Testis (tissue), 2 donors: ENCODE results near the gene HIPK3.

Experiments used
- POLR2A ChIP-seq: fragments of 450-650 bp; IDR thresholded peaks from one replicate; pipeline ENCODE4 v1.6.1; 2017; ENCODE audit warnings: antibody characterized with exemption, mild to moderate bottlenecking, moderate library complexity
- TF ChIP-seq, protein P1 (sequence below), 3 experiments: fragments of 450-650 bp in 2 of 3; fragments of 200-600 bp in 1 of 3; sonication (generic) in 1 of 3; IDR thresholded peaks; one replicate each; pipeline ENCODE4 v1.5.1; 2016 to 2019; ENCODE audit warnings: antibody characterized with exemption in 3 of 3, mild to moderate bottlenecking in 2 of 3, moderate library complexity in 1 of 3

DNA sequence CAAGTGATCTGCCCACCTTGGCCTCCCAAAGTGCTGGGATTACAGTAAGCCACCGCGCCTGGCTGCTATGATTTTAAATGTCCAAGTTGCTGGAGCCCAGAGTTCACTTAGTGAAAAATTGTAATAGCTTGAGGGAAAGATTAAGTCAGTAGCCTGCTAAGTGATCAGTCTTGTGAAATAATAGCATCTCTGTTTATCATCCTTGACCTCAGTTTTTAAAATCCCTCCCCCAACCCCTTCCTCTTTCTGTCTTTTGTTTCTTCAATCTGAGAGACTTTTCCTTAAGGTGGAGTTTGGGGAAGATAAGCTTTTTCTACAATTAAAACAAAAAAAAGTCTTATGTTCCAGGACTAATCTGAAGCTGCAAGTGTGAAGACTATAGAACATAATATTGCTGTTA lies 6.4 kb downstream of the HIPK3 start:
- no peak for TF ChIP-seq POLR2A
- TF ChIP-seq, protein P1, sequence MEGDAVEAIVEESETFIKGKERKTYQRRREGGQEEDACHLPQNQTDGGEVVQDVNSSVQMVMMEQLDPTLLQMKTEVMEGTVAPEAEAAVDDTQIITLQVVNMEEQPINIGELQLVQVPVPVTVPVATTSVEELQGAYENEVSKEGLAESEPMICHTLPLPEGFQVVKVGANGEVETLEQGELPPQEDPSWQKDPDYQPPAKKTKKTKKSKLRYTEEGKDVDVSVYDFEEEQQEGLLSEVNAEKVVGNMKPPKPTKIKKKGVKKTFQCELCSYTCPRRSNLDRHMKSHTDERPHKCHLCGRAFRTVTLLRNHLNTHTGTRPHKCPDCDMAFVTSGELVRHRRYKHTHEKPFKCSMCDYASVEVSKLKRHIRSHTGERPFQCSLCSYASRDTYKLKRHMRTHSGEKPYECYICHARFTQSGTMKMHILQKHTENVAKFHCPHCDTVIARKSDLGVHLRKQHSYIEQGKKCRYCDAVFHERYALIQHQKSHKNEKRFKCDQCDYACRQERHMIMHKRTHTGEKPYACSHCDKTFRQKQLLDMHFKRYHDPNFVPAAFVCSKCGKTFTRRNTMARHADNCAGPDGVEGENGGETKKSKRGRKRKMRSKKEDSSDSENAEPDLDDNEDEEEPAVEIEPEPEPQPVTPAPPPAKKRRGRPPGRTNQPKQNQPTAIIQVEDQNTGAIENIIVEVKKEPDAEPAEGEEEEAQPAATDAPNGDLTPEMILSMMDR (IDR thresholded peaks at IDR 0.05): no peak
